ENCODE results near the gene PTPRR.
"Not testable (repeated sequence)": the region's sequence is repeated elsewhere in the genome, so short reads cannot be mapped to it uniquely, and the experiment has no call there.

The PTPRR gene

DNA sequence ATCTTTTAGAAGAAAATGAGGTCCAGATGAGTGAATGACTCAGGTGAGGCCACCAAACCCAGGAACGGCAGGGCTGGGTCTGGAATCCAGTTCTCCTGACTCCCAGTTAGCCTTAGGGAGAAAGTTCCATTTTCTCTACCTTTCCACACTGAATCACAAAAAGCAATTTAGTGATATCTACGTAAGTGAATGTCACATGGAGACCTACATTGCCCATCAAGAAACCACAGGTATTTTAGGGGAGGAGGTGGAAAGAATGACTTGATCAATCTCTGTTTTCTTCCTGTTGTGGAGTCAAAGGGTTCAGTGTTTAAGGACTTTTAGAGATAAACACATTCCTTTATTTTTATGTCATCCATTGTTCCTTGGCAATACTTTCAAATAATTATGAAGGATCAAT, 176.4 kb downstream of the PTPRR start:
- no peak for DNase-seq (ENCODE audit: low read depth)

DNA sequence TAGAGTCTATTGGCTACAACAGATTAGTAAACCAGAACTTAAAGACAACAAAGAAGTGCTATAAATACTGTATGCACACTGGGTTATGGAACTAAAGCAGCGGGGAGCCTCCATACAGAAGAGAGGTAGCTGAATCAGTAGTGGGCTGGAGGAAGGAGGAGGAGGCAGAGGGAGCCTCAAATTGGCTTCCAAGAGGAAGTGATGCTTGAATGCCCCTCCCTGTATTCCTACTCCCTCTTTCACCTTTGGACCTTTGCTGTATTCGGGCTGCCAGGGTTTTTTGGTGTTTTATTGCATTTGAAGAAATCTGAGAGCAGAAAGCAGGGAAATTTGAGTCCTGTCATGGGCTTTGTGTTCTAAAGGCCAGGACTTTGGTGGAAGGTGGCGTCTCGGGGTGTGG, 179.3 kb downstream of the PTPRR start:
- DNase-seq (ENCODE audit: low read depth) = no peak

DNA sequence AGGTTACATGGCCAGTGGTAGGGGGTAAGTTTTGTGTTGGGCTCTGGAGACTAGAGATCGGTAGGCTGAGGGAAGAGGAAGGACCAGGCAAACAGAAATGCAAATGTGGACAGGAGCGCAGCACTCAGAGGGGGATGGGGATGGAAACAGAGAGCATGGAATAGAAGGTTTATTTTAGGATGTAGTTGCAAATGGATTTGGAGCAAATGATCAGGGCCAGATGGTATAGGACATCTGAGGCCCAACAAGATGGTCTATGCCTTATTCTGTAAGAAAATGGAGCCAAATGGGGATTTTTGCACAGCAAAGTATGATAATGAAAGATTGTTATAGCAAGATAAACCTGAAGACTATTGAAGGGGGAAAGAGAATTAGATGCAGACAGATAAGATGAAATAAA, 180.8 kb downstream of the PTPRR start:
- no peak for DNase-seq (ENCODE audit: low read depth)

DNA sequence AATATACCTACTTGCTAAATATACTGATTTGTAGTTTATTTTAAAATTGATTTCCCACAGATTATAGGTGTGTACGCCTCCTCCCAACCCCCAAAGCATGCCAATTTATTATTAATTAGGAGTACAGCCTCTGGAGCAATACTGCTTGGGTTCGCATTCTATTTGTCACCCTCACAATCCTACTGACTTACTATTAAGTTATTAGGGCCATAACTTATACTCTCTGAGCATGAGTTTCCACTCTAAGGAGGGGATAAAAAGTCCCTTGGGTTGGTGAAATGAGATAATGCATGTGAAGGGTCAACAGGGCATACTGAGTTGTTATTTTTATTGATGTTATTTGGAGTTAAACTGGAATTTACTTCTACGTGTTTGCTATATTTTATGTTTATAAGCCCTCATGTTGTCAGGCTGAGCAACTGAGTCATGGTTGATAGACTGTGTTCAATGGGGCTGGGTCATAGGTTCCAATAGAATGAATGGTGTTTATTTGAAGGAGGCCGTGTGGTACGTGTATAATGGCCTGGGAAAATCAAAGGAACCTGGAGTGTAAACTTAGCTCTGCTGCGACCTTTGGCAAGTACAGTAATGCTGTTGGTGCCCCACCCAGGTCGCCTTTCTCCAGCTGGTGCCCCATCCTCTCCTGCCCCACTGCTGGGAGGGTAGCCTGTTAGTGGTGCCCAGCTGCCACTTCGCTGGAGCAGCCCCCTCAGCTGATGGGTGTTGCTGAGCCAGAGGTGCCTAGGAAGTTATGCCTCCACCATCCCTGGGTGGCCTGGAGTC, 184.0 kb downstream of the PTPRR start:
- no peak for DNase-seq (ENCODE audit: low read depth)

DNA sequence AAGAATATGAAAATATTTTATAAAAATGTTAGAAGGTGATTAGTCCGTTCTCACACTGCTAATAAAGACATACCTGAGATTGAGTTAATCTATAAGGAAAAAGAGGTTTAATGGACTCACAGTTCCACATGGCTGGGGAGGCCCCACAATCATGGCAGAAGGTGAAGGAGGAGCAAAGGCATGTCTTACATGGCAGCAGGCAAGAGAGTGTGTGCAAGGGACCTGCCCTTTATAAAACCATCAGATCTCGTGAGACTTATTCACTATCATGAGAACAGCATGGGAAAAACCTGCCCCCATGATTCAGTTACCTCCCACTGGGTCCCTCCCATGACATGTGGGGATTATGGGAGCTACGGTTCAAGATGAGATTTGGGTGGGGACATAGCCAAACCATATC, 185.3 kb downstream of the PTPRR start:
- not testable (repeated sequence) for DNase-seq (ENCODE audit: low read depth)

DNA sequence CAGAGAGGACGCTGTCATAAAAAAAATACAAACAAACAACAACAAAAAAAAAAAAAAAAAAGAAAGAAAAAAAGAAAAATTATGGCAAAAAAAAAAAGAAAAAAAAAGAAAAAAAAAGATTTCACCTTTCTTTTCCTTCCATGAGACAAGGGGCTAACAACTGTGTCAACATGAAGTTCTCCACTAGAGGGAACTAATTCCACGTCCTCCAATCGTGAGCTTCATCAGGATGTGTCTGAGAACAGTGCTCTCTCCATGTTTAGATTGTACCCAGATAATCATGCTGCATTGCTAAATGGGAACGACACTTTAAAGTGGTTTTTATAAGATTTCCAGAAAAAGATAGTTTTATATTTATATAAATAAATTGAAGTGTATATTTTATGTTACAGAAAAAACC, 187.2 kb downstream of the PTPRR start:
- peak; percentile 57 for DNase-seq (ENCODE audit: low read depth)

DNA sequence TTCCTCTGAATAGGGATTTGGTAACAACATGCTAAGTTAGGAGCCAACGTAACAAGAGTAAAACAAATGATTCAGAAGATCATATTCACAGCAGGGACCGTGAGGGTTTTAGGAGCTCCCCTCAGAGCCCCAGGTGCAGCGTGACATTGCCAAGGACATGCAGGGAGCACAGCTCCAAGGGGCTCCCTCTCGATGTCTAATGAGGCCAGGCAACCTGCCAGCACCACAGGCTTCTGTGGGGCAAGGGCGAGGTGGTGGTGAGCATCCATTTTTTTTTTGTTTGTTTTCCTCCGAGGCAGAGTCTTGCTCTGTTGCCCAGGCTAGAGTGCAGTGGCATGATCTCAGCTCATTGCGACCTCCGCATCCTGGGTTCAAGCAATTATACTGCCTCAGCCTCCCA, 188.3 kb downstream of the PTPRR start:
- DNase-seq (ENCODE audit: low read depth) = no peak

DNA sequence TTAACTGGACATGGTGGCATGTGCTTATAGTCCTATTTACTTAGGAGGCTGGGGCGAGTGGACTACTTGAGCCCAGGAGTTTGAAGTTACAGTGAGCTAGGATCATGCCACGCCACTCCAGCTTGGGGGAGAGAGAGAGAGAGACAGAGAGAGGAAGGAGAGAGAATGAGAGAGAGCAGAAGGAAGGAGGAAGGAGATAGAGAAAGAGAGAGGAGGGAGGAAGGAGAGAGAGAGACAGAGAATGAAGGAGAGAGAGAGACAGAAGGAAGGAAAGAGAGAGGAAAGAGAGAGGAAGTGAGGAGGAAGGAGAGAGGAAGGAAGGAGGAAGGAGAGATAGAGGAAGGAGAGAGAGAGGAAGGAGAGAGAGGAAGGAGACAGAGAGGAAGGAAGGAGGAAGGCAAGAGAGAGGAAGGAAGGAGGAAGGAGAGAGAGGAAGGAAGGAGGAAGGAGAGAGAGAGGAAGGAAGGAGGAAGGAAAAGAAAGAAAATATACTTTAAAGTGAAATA, 189.8 kb downstream of the PTPRR start:
- no peak for DNase-seq (ENCODE audit: low read depth)

DNA sequence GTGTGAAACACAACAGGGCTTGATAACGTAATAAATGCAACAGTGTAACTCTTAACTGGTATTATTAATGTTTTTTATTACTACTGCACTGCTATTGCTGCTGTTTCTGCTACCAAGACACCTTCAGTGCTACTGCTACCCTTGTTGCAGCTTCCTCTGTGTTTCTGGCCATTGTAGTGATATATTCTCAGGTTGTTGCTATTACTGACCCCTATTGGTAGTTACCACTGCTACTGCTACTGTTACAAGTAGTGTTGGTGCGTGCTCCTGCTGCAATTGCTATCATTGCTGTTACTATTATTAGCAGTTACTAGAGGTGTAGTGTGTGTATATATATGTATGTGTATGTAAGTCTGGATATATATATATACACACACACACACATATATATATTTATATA, 196.1 kb downstream of the PTPRR start:
- DNase-seq (ENCODE audit: low read depth) = no peak

DNA sequence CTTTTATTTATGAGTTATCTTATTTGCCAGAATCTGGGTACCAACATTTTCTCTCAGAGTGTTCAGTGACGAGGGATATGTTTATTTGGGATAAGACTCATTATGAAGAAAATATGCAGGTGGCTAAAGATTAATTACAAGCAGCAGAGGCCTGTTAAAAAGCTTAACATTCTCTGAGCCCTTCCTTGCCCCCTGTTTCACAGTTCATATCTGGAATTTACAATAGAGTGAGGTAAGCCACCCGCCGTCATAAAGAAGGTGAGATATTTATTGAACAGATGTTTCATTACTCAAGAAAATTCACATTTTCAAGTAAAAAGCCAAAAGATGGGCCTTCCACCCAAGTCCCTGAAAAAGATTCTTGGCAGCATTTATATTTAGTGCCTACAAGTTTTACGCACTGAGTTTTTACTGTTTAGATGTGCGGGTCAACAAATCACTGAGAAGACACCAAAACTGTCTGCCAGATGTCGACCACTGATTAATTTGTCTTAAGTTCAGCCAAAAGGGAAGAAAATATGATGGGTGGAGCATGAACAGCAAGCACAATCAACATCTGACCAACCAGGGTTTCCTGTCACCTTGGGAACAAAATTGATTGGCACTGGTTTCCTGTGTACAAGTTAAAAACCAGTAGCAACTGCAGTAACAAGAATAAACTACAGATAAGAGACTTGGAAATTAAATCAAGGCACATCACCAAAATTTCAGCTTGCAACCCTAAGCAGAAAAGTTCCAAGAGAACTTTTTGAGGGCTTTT, 197.8 kb downstream of the PTPRR start:
- no peak for DNase-seq (ENCODE audit: low read depth)

DNA sequence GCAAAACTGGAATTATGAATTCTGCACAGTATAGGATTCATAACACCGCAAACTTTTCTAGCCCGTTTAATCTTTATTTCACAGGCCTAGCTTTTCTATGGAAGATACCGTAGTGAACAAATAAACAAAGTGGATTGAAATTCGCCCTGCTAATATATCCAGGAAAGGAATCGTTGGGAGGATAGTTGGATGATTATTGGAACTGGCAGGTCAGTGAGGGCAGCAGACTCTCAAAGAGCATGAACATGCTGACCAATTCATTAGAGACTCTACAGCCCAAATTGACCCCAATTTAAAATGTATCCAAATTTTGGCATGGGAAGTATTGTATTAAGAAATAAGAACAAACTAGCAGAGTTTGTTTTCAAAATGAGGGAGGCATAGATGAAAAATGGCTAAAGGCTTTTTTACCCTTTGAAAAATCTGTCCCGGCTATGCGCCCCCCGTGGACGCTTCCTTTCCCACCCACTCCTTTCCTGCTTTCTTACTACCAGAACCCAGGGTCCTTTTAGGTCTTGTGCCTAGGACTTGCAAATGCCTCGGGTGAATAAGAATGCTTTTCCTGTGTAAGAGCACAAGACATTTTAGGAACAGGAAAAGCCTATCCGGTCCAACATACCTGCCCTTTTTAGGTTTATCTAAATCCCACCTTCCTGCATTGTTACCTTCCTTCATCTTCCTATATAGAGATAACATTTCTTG, 198.7 kb downstream of the PTPRR start:
- DNase-seq (ENCODE audit: low read depth) = no peak

DNA sequence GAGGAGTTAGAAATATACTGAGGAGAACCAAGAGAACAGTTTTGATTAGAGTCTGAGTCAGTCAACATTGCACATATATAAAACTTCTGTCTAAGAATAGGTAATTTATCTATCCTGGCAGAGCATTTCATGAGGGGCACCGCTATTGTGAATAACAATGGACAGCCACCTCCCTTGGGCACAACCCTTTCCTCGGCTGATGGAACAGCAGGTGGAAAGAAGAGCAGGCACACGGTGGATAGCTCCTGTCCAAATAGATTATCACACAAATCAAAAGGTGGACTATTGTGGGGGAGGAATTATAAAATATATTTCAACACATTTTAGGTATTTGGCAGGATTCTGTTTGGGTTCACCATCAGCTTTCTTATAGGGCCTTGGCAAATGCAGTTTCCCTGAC, 199.3 kb downstream of the PTPRR start:
- no peak for DNase-seq (ENCODE audit: low read depth)

DNA sequence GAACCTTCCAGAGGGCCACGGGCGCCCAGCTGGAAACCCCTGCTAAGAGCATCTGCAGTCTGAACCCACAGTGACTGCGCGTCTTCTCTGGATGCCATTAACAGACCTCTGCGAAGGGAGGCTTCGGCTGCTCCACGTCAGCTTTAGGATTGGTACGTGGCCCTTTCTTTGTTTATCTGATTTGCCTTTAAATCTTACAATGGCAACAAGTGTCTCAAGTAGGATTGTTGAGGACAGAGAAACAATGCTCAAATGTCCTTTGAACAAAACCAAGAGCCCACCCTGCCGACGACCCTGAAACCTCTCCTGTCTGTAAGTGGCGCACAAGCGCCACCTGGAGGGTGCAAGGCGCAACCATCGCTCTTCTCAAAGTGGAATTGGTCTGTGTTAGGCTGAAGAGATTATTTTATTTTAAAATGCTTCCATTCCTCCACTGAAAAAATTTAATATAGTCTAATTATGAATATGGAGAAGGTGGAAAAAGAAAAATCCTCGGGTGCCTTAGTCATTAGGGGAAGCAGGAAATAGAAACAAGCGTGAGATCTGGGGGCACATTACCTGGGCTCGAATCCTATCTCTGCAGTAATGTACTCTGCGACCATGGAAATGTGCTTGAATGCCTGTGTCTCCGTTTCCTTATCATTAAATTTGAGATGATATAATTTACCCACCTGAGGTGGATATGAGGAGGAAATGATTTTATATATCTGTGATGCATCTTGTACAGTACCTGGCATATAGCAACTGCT, 200.7 kb downstream of the PTPRR start:
- DNase-seq (ENCODE audit: low read depth) = peak; percentile 9

DNA sequence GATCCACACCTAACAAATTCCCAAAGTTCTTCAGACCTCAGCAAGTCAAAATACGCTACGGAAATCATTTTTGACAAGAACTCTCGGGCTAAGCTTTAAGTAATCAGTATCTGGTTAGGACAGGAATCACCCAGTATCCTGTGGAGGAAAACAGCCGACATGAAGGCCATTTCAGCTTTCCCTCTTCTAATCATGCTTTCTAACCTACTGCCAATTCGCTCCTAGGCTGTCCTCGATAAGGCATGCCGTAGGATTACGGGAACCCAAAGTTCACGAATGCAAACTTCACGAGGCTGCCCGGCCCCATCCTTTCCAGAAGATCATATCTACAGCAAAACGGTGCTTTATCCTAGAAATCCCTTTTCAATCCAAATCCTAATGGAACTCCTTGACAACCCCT, 201.5 kb downstream of the PTPRR start:
- DNase-seq (ENCODE audit: low read depth) = no peak

DNA sequence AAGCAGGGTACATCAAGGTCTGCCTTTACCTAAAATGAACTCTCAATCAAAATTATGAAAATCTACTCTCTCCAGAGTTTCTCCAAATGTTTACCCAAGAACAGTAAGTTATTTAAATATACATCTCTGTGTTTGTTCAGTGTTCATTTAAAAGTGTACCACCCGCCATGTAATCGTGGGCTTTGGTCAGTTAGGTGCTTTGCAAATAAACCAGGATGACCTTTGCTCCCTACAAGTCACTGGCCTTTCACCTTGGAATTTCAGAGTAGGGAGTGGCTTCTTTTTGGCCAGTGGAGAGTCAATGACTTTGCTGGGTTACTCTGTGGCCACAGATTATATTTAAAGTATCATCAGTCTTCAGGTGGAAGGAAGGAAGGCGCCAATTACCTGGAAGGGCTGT, 208.7 kb downstream of the PTPRR start:
- no peak for DNase-seq (ENCODE audit: low read depth)

DNA sequence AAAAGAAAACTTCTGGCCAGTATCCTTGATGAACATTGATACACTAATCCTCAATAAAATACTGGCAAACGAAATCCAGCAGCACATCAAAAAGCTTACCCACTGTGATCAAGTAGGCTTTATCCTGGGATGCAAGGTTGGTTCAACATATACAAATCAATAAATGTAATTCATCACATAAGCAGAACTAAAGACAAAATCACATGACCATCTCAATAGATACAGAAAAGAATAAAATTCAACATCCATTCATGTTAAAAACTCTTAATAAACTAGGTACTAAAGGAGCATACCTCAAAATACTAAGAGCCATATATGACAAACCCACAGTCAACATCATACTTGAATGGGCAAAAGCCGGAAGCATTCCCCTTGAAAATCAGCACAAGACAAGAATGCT, 211.5 kb downstream of the PTPRR start:
- DNase-seq (ENCODE audit: low read depth) = no peak

DNA sequence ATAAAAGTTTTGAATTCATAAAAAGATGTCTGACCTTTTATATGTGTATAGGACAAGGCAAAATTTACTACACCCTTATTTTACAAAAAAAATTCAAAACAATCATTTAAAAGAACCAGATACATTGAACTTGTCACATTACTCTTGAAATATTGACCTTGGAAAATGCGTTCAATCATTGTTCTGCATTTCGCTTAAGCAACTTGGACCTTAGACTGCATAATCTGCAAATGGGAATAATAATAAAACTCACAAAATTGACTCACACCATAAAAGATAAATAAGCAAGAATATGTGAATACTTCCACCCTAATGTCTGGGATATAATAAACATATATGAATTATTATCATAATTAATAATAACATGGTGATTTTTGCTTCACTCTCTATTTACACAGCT, 213.9 kb downstream of the PTPRR start:
- no peak for DNase-seq (ENCODE audit: low read depth)

DNA sequence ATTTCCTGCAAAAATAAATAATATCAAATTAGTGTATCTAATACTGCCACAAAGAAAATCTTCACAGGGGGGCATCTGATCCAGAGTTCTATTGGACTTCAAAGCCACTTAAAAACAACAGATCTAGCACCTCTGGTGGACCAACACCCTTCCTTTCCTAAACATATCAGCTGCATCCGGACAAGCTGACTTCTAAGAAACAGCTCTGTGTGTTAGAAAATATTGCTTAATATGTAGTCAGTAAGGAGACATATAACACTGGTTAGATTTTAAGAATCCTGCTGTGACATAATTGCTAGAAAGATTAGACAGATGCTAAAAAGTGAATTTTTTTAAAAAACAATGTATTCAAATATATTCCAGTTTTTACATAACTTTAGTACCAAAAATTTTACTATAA, 222.2 kb downstream of the PTPRR start:
- DNase-seq (ENCODE audit: low read depth) = no peak

DNA sequence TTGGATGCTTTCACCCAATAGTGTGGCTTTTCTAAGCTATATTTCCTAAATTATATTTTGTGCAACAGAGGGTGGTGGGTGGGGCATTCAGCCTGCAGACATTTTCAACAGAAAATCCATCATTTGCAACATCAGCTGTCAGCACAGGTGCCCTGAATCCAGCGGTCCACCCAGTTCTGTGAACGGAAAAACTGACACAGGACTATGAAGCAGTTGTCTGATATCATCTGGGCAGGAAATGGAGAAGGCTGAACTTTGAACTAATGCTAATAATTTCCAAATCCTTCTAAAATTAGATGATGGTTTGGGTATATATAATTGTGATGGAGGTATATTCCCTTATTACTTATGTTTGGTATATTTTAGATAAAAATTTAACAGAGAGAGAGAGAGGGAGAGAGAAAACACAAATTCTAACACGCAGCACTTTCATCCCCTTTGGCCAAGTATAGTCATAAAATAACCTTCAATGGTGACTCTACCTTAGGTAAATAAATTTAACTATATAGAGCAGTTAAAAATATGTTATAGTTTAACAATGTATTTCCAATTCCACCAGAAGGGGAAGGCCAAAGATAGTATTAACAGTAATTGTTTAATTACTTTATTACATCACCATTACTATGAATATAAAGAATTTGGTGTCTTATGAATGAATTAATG, 225.0 kb downstream of the PTPRR start:
- no peak for DNase-seq (ENCODE audit: low read depth)

DNA sequence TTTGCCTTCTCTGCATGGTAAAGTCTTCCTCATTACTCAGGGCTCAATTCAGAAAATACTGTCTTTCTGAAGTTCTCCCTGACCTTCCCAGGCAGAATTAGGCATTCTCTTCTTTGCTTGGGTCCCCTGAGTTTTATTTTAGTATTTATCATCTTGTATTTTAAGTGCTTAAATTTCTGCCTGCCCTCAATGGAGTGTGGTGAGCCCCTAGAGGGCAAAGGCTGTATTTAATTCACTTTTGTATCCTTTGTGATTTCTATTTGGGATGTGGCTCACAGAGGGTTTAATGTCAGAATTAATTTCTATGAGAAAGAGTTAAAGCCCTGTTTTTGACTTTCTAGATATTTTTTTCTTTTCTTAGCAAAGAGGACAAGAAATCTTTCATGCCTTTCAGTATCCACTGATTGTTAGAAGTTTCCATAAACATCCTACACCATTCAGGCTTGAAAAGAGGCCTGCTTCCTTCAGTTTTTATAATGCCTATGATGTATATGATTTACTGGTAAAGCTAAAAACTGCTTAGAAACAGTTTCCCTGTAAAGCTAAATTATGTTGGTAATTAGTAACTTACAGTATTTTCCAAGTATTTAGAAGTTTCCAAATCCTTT, 227.8 kb downstream of the PTPRR start:
- DNase-seq (ENCODE audit: low read depth) = peak; percentile 24

DNA sequence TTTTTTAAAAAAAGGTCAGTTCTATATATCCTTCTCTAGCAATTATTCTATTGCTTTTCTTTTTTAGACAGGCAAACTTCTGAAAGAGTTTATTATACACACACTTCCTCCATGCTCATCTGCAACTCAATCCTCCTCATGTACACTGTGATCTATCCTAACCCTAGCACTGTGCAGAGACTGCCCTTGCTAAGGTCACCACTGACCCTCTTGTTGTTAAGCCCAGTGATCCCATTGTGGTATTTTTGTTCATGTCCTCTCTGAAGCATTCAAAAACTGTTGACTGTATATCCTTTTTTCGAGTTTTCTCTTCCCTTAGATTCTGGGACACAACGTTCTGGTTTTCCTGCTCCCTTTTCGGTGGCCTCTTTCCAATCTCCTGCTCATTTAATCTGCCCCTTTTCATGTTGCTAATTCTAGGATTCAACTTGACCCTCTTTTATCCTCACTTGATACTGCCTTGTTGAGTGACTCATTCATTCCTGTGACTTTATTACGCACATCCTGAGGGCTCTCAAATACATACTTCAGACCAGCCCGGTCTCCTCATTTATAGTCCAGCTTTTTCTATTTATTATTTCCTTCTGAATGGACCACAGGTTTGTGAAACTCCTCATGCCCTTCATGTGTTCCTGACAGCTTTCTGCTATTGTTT, 229.4 kb downstream of the PTPRR start:
- DNase-seq (ENCODE audit: low read depth) = peak; percentile 15
